WTC11 (cell line): ENCODE results near the gene NXN. TPM values are rescaled to one million over a fixed set of nuclear protein-coding genes. Genes with fewer than 3 reads are reported as not detected.
"Not testable (repeated sequence)": the region's sequence is repeated elsewhere in the genome, so short reads cannot be mapped to it uniquely, and the experiment has no call there.

ENCODE experiments used
- ATAC-seq: fragments of 200-7000 bp; cut with Tn5 transposase; 2 replicates; pipeline ENCODE4 v1.10.0; 2021; ENCODE audit warnings: mild to moderate bottlenecking, moderate library complexity
- CTCF ChIA-PET: fragments of 300-600 bp; sonication (Branson Sonifier 250); formaldehyde crosslinking; loops from one replicate; lab custom pipeline; 2021; ENCODE audit warnings: antibody characterized with exemption; lab: Charles Lee
- POLR2A ChIA-PET: fragments of 350-600 bp; sonication (Branson Sonifier 250); formaldehyde crosslinking; loops from one replicate; lab custom pipeline; 2021; ENCODE audit warnings: antibody characterized with exemption; lab: Charles Lee
- DNase-seq: peaks from one replicate; pipeline ENCODE4 v3.0.0; 2021; ENCODE audit warnings: low spot score
- H3K27ac Mint-ChIP-seq: 2 replicates; pipeline ENCODE4 v1.8.0; 2021; ENCODE audit warnings: mixed read lengths
- H3K27me3 Mint-ChIP-seq: 2 replicates; pipeline ENCODE4 v1.8.0; 2021; ENCODE audit warnings: low read depth, mild to moderate bottlenecking, moderate library complexity, mixed read lengths
- H3K36me3 Mint-ChIP-seq: 2 replicates; pipeline ENCODE4 v1.8.0; 2021; ENCODE audit warnings: mixed read lengths
- H3K4me1 Mint-ChIP-seq: 2 replicates; pipeline ENCODE4 v1.8.0; 2022; ENCODE audit warnings: mixed read lengths
- H3K4me3 Mint-ChIP-seq: 2 replicates; pipeline ENCODE4 v1.8.0; 2021; ENCODE audit warnings: mild to moderate bottlenecking, moderate library complexity, mixed read lengths
- H3K9me3 Mint-ChIP-seq: 2 replicates; pipeline ENCODE4 v1.8.0; 2021; ENCODE audit warnings: mixed read lengths
- ELF4 ChIP-seq: sonication (generic); formaldehyde crosslinking; IDR thresholded peaks from 2 replicates; pipeline ENCODE4 v1.8.1; 2022; ENCODE audit warnings: low read depth, mild to moderate bottlenecking, moderate library complexity, missing genetic modification reagents
- EMX1 ChIP-seq: fragments of 250-450 bp; sonication (Bioruptor Pico); IDR thresholded peaks from 2 replicates; pipeline ENCODE4 v1.8.0; 2021; ENCODE audit warnings: mild to moderate bottlenecking
- GTF2I ChIP-seq: fragments of 250-450 bp; sonication (Bioruptor Pico); conservative IDR thresholded peaks from 2 replicates; pipeline ENCODE4 v1.4.0; 2021; ENCODE audit warnings: mild to moderate bottlenecking
- NR2C2 ChIP-seq: sonication (generic); formaldehyde crosslinking; IDR thresholded peaks from 2 replicates; pipeline ENCODE4 v1.8.0; 2022; ENCODE audit warnings: mild to moderate bottlenecking, missing genetic modification reagents
- OVOL2 ChIP-seq: fragments of 250-450 bp; sonication (Bioruptor Pico); IDR thresholded peaks from 2 replicates; pipeline ENCODE4 v1.9.0; 2021; ENCODE audit warnings: mild to moderate bottlenecking, borderline replicate concordance
- RORB ChIP-seq: fragments of 250-450 bp; sonication (Bioruptor Pico); IDR thresholded peaks from 2 replicates; pipeline ENCODE4 v1.9.0; 2021; ENCODE audit warnings: mild to moderate bottlenecking
- TP53 ChIP-seq: sonication (generic); formaldehyde crosslinking; IDR thresholded peaks from 2 replicates; pipeline ENCODE4 v1.8.1; 2023; ENCODE audit warnings: mild to moderate bottlenecking, missing genetic modification reagents
- ZBTB21 ChIP-seq: sonication (generic); formaldehyde crosslinking; IDR thresholded peaks from 2 replicates; pipeline ENCODE4 v1.8.1; 2023; ENCODE audit warnings: mild to moderate bottlenecking, missing genetic modification reagents, borderline replicate concordance
- ZNF121 ChIP-seq: sonication (generic); formaldehyde crosslinking; IDR thresholded peaks from 2 replicates; pipeline ENCODE4 v1.8.0; 2023; ENCODE audit warnings: missing genetic modification reagents
- ZNF396 ChIP-seq: fragments of 250-450 bp; sonication (Bioruptor Pico); IDR thresholded peaks from 2 replicates; pipeline ENCODE4 v1.8.0; 2021; ENCODE audit warnings: mild to moderate bottlenecking, moderate library complexity, borderline replicate concordance
- total RNA-seq: library from RNA; stranded (reverse); gene quantifications from 3 replicates; pipeline ENCODE4 v1.2.3, GENCODE V29; 2021
- TF ChIP-seq, protein P1 (sequence below): sonication (generic); formaldehyde crosslinking; IDR thresholded peaks from 2 replicates; pipeline ENCODE4 v1.8.1; 2023; ENCODE audit warnings: mild to moderate bottlenecking, missing genetic modification reagents, moderate library complexity
- TF ChIP-seq, protein P2 (sequence below): fragments of 250-450 bp; sonication (Bioruptor Pico); IDR thresholded peaks from 2 replicates; pipeline ENCODE4 v1.9.0; 2021; ENCODE audit warnings: mild to moderate bottlenecking
- TF ChIP-seq, protein P3 (sequence below): sonication (generic); formaldehyde crosslinking; IDR thresholded peaks from 2 replicates; pipeline ENCODE4 v1.8.0; 2022; ENCODE audit warnings: mild to moderate bottlenecking, missing genetic modification reagents
- TF ChIP-seq, protein P4 (sequence below): sonication (generic); formaldehyde crosslinking; IDR thresholded peaks from 2 replicates; pipeline ENCODE4 v1.8.1; 2023; ENCODE audit warnings: mild to moderate bottlenecking, missing genetic modification reagents, moderate library complexity
- TF ChIP-seq, protein P5 (sequence below): sonication (generic); formaldehyde crosslinking; IDR thresholded peaks from 2 replicates; pipeline ENCODE4 v1.8.1; 2022; ENCODE audit warnings: missing genetic modification reagents, borderline replicate concordance
- TF ChIP-seq, protein P6 (sequence below): sonication (generic); formaldehyde crosslinking; IDR thresholded peaks from 2 replicates; pipeline ENCODE4 v1.8.0; 2022; ENCODE audit warnings: mild to moderate bottlenecking, missing genetic modification reagents
- TF ChIP-seq, protein P7 (sequence below): sonication (generic); formaldehyde crosslinking; IDR thresholded peaks from 2 replicates; pipeline ENCODE4 v1.8.0; 2023; ENCODE audit warnings: missing genetic modification reagents
- TF ChIP-seq, protein P8 (sequence below): sonication (generic); formaldehyde crosslinking; IDR thresholded peaks from 2 replicates; pipeline ENCODE4 v1.8.0; 2022; ENCODE audit warnings: mild to moderate bottlenecking, missing genetic modification reagents
- TF ChIP-seq, protein P9 (sequence below): sonication (generic); formaldehyde crosslinking; IDR thresholded peaks from 2 replicates; pipeline ENCODE4 v1.8.0; 2022; ENCODE audit warnings: missing genetic modification reagents
- TF ChIP-seq, protein P10 (sequence below): fragments of 250-450 bp; sonication (Bioruptor Pico); IDR thresholded peaks from 2 replicates; pipeline ENCODE4 v1.8.0; 2021; ENCODE audit warnings: mild to moderate bottlenecking

The NXN gene
- total RNA-seq, 1 experiment from 2014 or later = 96.8 TPM

DNA sequence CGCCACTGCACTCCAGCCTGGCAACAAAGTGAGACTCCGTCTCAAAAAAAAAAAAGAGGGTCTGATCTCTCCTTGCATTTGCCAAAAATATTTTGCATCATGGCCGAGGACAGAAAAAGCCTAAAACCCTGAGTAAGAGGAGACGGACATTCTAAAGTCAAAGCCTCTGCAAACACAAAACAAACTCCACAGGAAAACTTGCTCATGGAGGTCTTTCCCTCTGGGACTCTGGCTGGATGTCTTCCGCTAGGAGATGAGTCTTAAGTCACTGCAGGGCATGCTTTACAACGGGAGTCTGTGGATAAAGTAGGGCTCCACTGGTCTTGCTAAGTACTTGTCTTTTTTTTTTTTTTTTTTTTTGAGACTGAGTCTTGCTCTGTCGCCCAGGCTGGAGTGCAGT, 123.4 kb downstream of the NXN start (continued):
- TF ChIP-seq, protein P1, sequence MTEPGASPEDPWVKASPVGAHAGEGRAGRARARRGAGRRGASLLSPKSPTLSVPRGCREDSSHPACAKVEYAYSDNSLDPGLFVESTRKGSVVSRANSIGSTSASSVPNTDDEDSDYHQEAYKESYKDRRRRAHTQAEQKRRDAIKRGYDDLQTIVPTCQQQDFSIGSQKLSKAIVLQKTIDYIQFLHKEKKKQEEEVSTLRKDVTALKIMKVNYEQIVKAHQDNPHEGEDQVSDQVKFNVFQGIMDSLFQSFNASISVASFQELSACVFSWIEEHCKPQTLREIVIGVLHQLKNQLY (CRISPR knock-in tag) = no peak
- no peak for TF ChIP-seq TP53 (CRISPR knock-in tag)
- TF ChIP-seq NR2C2 (CRISPR knock-in tag) = no peak
- no peak for TF ChIP-seq ZBTB21 (CRISPR knock-in tag)

DNA sequence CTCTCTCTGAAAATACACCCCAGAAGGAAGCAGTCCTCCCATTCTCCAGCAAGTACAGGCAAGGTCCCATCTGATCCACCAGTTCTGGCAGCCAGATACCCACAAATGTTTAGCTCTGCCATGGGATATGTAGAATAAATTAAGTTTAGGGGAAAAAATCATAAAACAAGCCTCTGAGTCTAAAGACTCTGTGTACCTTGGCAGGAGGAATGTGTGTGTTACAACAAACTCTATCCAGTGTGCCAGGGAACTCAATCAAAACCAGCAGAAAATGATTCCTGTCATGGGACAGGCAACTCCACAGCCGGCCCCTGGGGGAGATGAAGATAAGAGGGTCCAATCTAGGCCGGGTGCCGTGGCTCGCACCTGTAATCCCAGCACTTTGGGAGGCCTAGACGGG, 124.0 kb downstream of the NXN start:
- ChIA-PET CTCF (no interaction called here), POLR2A (no interaction called here)
- Mint-ChIP-seq H3K27me3 (no peaks in the 10 kb centered on the region), H3K9me3 (no peaks in the 10 kb centered on the region), H3K36me3 (no peaks in the 10 kb centered on the region), H3K4me3 (no peak overlapping the region), H3K27ac (no peak overlapping the region), H3K4me1 (peaks cover 31% of the 10 kb centered on the region)
- TF ChIP-seq, protein P2, sequence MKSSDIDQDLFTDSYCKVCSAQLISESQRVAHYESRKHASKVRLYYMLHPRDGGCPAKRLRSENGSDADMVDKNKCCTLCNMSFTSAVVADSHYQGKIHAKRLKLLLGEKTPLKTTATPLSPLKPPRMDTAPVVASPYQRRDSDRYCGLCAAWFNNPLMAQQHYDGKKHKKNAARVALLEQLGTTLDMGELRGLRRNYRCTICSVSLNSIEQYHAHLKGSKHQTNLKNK (CRISPR knock-in tag) = no peak
- TF ChIP-seq, protein P3, sequence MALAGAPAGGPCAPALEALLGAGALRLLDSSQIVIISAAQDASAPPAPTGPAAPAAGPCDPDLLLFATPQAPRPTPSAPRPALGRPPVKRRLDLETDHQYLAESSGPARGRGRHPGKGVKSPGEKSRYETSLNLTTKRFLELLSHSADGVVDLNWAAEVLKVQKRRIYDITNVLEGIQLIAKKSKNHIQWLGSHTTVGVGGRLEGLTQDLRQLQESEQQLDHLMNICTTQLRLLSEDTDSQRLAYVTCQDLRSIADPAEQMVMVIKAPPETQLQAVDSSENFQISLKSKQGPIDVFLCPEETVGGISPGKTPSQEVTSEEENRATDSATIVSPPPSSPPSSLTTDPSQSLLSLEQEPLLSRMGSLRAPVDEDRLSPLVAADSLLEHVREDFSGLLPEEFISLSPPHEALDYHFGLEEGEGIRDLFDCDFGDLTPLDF = no peak
- TF ChIP-seq, protein P4, sequence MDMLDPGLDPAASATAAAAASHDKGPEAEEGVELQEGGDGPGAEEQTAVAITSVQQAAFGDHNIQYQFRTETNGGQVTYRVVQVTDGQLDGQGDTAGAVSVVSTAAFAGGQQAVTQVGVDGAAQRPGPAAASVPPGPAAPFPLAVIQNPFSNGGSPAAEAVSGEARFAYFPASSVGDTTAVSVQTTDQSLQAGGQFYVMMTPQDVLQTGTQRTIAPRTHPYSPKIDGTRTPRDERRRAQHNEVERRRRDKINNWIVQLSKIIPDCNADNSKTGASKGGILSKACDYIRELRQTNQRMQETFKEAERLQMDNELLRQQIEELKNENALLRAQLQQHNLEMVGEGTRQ (CRISPR knock-in tag) = no peak
- TF ChIP-seq, protein P5, sequence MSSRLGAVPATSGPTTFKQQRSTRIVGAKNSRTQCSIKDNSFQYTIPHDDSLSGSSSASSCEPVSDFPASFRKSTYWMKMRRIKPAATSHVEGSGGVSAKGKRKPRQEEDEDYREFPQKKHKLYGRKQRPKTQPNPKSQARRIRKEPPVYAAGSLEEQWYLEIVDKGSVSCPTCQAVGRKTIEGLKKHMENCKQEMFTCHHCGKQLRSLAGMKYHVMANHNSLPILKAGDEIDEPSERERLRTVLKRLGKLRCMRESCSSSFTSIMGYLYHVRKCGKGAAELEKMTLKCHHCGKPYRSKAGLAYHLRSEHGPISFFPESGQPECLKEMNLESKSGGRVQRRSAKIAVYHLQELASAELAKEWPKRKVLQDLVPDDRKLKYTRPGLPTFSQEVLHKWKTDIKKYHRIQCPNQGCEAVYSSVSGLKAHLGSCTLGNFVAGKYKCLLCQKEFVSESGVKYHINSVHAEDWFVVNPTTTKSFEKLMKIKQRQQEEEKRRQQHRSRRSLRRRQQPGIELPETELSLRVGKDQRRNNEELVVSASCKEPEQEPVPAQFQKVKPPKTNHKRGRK (CRISPR knock-in tag) = no peak
- TF ChIP-seq, protein P6, sequence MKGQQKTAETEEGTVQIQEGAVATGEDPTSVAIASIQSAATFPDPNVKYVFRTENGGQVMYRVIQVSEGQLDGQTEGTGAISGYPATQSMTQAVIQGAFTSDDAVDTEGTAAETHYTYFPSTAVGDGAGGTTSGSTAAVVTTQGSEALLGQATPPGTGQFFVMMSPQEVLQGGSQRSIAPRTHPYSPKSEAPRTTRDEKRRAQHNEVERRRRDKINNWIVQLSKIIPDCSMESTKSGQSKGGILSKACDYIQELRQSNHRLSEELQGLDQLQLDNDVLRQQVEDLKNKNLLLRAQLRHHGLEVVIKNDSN (CRISPR knock-in tag) = no peak
- TF ChIP-seq EMX1 (no peak), ZNF121 (CRISPR knock-in tag) (no peak), GTF2I (CRISPR knock-in tag) (no peak), OVOL2 (CRISPR knock-in tag) (no peak), ZBTB21 (CRISPR knock-in tag) (no peak), ELF4 (no peak), TP53 (CRISPR knock-in tag) (no peak), ZNF396 (CRISPR knock-in tag) (no peak), RORB (no peak)
- TF ChIP-seq, protein P7, sequence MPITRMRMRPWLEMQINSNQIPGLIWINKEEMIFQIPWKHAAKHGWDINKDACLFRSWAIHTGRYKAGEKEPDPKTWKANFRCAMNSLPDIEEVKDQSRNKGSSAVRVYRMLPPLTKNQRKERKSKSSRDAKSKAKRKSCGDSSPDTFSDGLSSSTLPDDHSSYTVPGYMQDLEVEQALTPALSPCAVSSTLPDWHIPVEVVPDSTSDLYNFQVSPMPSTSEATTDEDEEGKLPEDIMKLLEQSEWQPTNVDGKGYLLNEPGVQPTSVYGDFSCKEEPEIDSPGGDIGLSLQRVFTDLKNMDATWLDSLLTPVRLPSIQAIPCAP (CRISPR knock-in tag) = no peak
- TF ChIP-seq, protein P8, sequence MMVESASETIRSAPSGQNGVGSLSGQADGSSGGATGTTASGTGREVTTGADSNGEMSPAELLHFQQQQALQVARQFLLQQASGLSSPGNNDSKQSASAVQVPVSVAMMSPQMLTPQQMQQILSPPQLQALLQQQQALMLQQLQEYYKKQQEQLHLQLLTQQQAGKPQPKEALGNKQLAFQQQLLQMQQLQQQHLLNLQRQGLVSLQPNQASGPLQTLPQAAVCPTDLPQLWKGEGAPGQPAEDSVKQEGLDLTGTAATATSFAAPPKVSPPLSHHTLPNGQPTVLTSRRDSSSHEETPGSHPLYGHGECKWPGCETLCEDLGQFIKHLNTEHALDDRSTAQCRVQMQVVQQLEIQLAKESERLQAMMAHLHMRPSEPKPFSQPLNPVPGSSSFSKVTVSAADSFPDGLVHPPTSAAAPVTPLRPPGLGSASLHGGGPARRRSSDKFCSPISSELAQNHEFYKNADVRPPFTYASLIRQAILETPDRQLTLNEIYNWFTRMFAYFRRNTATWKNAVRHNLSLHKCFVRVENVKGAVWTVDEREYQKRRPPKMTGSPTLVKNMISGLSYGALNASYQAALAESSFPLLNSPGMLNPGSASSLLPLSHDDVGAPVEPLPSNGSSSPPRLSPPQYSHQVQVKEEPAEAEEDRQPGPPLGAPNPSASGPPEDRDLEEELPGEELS (CRISPR knock-in tag) = no peak
- TF ChIP-seq, protein P9, sequence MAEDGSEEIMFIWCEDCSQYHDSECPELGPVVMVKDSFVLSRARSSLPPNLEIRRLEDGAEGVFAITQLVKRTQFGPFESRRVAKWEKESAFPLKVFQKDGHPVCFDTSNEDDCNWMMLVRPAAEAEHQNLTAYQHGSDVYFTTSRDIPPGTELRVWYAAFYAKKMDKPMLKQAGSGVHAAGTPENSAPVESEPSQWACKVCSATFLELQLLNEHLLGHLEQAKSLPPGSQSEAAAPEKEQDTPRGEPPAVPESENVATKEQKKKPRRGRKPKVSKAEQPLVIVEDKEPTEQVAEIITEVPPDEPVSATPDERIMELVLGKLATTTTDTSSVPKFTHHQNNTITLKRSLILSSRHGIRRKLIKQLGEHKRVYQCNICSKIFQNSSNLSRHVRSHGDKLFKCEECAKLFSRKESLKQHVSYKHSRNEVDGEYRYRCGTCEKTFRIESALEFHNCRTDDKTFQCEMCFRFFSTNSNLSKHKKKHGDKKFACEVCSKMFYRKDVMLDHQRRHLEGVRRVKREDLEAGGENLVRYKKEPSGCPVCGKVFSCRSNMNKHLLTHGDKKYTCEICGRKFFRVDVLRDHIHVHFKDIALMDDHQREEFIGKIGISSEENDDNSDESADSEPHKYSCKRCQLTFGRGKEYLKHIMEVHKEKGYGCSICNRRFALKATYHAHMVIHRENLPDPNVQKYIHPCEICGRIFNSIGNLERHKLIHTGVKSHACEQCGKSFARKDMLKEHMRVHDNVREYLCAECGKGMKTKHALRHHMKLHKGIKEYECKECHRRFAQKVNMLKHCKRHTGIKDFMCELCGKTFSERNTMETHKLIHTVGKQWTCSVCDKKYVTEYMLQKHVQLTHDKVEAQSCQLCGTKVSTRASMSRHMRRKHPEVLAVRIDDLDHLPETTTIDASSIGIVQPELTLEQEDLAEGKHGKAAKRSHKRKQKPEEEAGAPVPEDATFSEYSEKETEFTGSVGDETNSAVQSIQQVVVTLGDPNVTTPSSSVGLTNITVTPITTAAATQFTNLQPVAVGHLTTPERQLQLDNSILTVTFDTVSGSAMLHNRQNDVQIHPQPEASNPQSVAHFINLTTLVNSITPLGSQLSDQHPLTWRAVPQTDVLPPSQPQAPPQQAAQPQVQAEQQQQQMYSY (CRISPR knock-in tag) = no peak
- TF ChIP-seq, protein P10, sequence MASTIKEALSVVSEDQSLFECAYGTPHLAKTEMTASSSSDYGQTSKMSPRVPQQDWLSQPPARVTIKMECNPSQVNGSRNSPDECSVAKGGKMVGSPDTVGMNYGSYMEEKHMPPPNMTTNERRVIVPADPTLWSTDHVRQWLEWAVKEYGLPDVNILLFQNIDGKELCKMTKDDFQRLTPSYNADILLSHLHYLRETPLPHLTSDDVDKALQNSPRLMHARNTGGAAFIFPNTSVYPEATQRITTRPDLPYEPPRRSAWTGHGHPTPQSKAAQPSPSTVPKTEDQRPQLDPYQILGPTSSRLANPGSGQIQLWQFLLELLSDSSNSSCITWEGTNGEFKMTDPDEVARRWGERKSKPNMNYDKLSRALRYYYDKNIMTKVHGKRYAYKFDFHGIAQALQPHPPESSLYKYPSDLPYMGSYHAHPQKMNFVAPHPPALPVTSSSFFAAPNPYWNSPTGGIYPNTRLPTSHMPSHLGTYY = no peak
- DNase-seq (no peak), ATAC-seq (no peak)

DNA sequence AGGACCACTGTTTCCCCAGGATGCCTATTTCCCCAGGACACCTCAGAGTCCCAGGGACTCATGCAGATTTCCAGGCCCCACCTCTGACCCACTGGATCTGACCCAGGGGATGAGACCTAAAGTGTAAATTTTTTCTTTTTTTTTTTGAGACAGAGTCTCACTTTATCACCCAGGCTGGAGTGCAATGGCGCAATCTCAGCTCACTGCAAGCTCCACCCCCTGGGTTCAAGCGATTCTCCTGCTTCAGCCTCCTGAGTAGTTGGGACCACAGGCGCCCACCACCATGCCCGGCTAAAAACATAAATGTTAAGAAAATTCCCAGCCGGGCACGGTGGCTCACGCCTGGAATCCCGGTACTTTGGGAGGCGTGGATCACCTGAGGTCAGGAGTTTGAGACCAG, 126.7 kb downstream of the NXN start:
- not testable (repeated sequence) for H3K27ac Mint-ChIP-seq, H3K4me3 Mint-ChIP-seq, H3K9me3 Mint-ChIP-seq, H3K27me3 Mint-ChIP-seq, ATAC-seq, DNase-seq, H3K36me3 Mint-ChIP-seq
- POLR2A ChIA-PET = interaction anchor here (0.9 kb wide), 1 partner anchor 224 kb away, joined by 3 read pairs; no protein-coding TSS in a partner anchor
- CTCF ChIA-PET = interaction anchor here (0.6 to 4.7 kb wide), 5 partner anchors 9 to 206 kb away, joined by 3 to 20 read pairs (median 6); partner anchors contain the start of gene NXN
- H3K4me1 Mint-ChIP-seq = peaks cover 48% of the 10 kb centered on the region
